GM12878 (cell line): ENCODE measurements around the gene CHD9. TPM values are rescaled to one million over a fixed set of nuclear protein-coding genes. Genes with fewer than 3 reads are reported as not detected.

Experiments
- ATAC-seq: fragments of 200-7000 bp; cut with Tn5 transposase; 3 replicates; pipeline ENCODE4 v1.9.1; 2020; ENCODE audit warnings: mild to moderate bottlenecking, moderate library complexity
- BruUV-seq: library from RNA; stranded (reverse); fragments of 400-500 nt; replicated peaks from 2 replicates; lab custom pipeline; 2021; lab: Mats Ljungman, UMichigan
- CTCF ChIA-PET: fragments of 300-600 bp; sonication (Branson Sonifier 250); formaldehyde crosslinking; extraction: SDS; loops from one replicate; lab custom pipeline; 2021; ENCODE audit warnings: inconsistent platforms; lab: Yijun Ruan, JAX
- POLR2A ChIA-PET: fragments of 350-600 bp; formaldehyde crosslinking; extraction: SDS; loops from one replicate; lab custom pipeline; 2021; ENCODE audit warnings: inconsistent platforms; lab: Charles Lee
- RAD21 ChIA-PET: fragments of 300-600 bp; sonication (Branson Sonifier 250); formaldehyde crosslinking; loops from one replicate; lab custom pipeline; 2023; ENCODE audit warnings: antibody characterized with exemption; ENCODE audit not compliant: unreplicated experiment; lab: Charles Lee
- SMC1A ChIA-PET: fragments of 300-600 bp; sonication (Branson Sonifier 250); formaldehyde crosslinking; loops from one replicate; lab custom pipeline; 2023; ENCODE audit not compliant: unreplicated experiment, uncharacterized antibody; lab: Charles Lee
- DNase-seq: peaks from one replicate; pipeline ENCODE4 v3.0.0-alpha.2; 2011; ENCODE audit warnings: low read depth, low spot score
- FAIRE-seq: peaks from 3 replicates; lab custom pipeline; 2011; peaks lifted over from hg19 to GRCh38; lab: Jason Lieb, UNC
- H2AFZ ChIP-seq: 2 replicates; pipeline ENCODE4 v1.6.0; 2011; ENCODE audit warnings: low read depth, low read length, control low read depth; ENCODE audit not compliant: control insufficient read depth
- H3K27ac ChIP-seq: 2 replicates; pipeline ENCODE4 v1.5.1; 2011; ENCODE audit warnings: control low read depth; ENCODE audit not compliant: control insufficient read depth, insufficient read depth
- H3K27me3 ChIP-seq, 2 experiments: replicated peaks in 1 of 2; 2 replicates each; pipeline versions ENCODE4 v1.6.0 to v1.6.1; 2011; ENCODE audit warnings: low read length in 1 of 2; ENCODE audit not compliant: control insufficient read depth in 2 of 2, insufficient read depth in 2 of 2
- H3K36me3 ChIP-seq, 2 experiments: 2 replicates each; pipeline ENCODE4 v1.5.1; 2011; ENCODE audit warnings: low read length in 1 of 2; ENCODE audit not compliant: control insufficient read depth in 2 of 2, insufficient read depth in 2 of 2
- H3K4me1 ChIP-seq: 2 replicates; pipeline ENCODE4 v1.6.1; 2011; ENCODE audit warnings: mild to moderate bottlenecking, low read length, moderate library complexity, mixed read lengths; ENCODE audit not compliant: control insufficient read depth, insufficient read depth
- H3K4me2 ChIP-seq: 2 replicates; pipeline ENCODE4 v1.6.0; 2011; ENCODE audit warnings: control low read depth; ENCODE audit not compliant: control insufficient read depth, insufficient read depth
- H3K4me3 ChIP-seq: fragments of 200-600 bp; sonication (generic); 2 replicates; pipeline ENCODE4 v1.5.1; 2016
- H3K79me2 ChIP-seq: 2 replicates; pipeline ENCODE4 v1.6.0; 2011; ENCODE audit warnings: low read length; ENCODE audit not compliant: control insufficient read depth, insufficient read depth
- H3K9ac ChIP-seq: 2 replicates; pipeline ENCODE4 v1.8.0; 2011; ENCODE audit warnings: low read length, control low read depth, mixed read lengths; ENCODE audit not compliant: control insufficient read depth, insufficient read depth
- H3K9me3 ChIP-seq: replicated peaks from 3 replicates; pipeline ENCODE4 v1.5.1; 2011; ENCODE audit warnings: mild to moderate bottlenecking, low read length; ENCODE audit not compliant: control insufficient read depth, insufficient read depth
- H4K20me1 ChIP-seq: 2 replicates; pipeline ENCODE4 v1.6.0; 2011; ENCODE audit not compliant: control insufficient read depth, insufficient read depth
- ATF3 ChIP-seq: IDR thresholded peaks from 2 replicates; pipeline ENCODE4 v1.6.1; 2011; ENCODE audit warnings: low read depth, mild to moderate bottlenecking, low read length, moderate library complexity, borderline replicate concordance; ENCODE audit errors: extremely low read depth
- BCLAF1 ChIP-seq: fragments of 450-650 bp; IDR thresholded peaks from 2 replicates; pipeline ENCODE4 v1.6.1; 2017; ENCODE audit warnings: antibody characterized with exemption, mild to moderate bottlenecking, moderate library complexity
- EP300 ChIP-seq, 2 experiments: fragments of 150-350 bp in 1 of 2; IDR thresholded peaks; 2 replicates each; pipeline ENCODE4 v1.6.1; 2011 to 2012; ENCODE audit warnings: low read depth in 2 of 2, low read length in 2 of 2, borderline replicate concordance in 1 of 2, improper control_type of control experiment in 1 of 2, inconsistent platforms in 1 of 2; ENCODE audit not compliant: control insufficient read depth in 1 of 2
- GABPA ChIP-seq: IDR thresholded peaks from 2 replicates; pipeline ENCODE4 v1.6.1; 2014; ENCODE audit warnings: antibody characterized with exemption, low read depth, mild to moderate bottlenecking, inconsistent platforms
- MTA3 ChIP-seq: IDR thresholded peaks from 2 replicates; pipeline ENCODE4 v1.6.1; 2012; ENCODE audit warnings: low read length, inconsistent platforms, borderline replicate concordance
- SMAD5 ChIP-seq: IDR thresholded peaks from 2 replicates; pipeline ENCODE4 v1.6.1; 2016; ENCODE audit warnings: antibody characterized with exemption, low read depth
- SMARCA5 ChIP-seq: fragments of 450-650 bp; IDR thresholded peaks from 2 replicates; pipeline ENCODE4 v1.6.1; 2017; ENCODE audit warnings: mild to moderate bottlenecking
- TARDBP ChIP-seq: IDR thresholded peaks from 2 replicates; pipeline ENCODE4 v1.6.1; 2016; ENCODE audit warnings: borderline replicate concordance
- WGBS: methylation state at CpG from one replicate; pipeline ENCODE4 v1.1.6; 2016; ENCODE audit warnings: low lambda C conversion rate; ENCODE audit not compliant: insufficient replicate concordance, insufficient coverage; ENCODE audit errors: missing lambda C conversion rate; 5-methylcytosine and 5-hydroxymethylcytosine counted together
- in situ Hi-C: fragments of 300-500 bp; cut with MboI; formaldehyde crosslinking; loops from 9 replicates; pipeline ENCODE4 v1.14.3; 2018; ENCODE audit warnings: mixed read lengths
- intact Hi-C: fragments of 100-400 bp; cut with micrococcal nuclease; formaldehyde crosslinking; loops from one replicate; pipeline ENCODE4 v1.14.2; 2022; ENCODE audit not compliant: unreplicated experiment
- polyA plus RNA-seq, 11 experiments: library from polyadenylated mRNA; depleted of rRNA in 4 of 11; unstranded in 6 of 11; stranded (reverse) in 5 of 11; fragments of >200 nt; fragmentation: Nextera tagmentation in 4 of 11; fragmentation: Illumina TruSeq in 1 of 11; extraction: Ambion mirVana in 4 of 11; extraction: Trizol in 1 of 11; gene quantifications; 1 replicate in 1 of 11; 2 replicates in 10 of 11; pipeline versions ENCODE4 v1.2.1 to v1.2.3, GENCODE V29; 2011 to 2016; ENCODE audit warnings: inconsistent platforms in 2 of 11, missing spikeins in 2 of 11, low read depth in 1 of 11
- total RNA-seq, 4 experiments: library from RNA; depleted of rRNA in 3 of 4; stranded (reverse); fragments of >200 nt in 3 of 4; fragmentation: Illumina TruSeq in 1 of 4; extraction: Trizol in 1 of 4; gene quantifications; 2 replicates each; pipeline versions ENCODE4 v1.2.1 to v1.2.3, GENCODE V29; 2013 to 2021

Gene CHD9
- total and polyA plus RNA-seq, 10 of the 15 experiments (the other 5 are each of a cell fraction or from before 2014, with no cell fraction given): 29.2 to 95.7 (median 54.3) TPM

GRCh38 chr16:53115773-53116172, 61.0 kb downstream of the CHD9 start:
- Histone ChIP-seq H3K4me3 (no peak overlapping the region), H3K36me3 (no peaks in the 10 kb centered on the region; a peak in 2 of 4 replicates), H2AFZ (no peak overlapping the region), H3K27ac (no peak overlapping the region), H3K79me2 (peaks cover 13% of the 10 kb centered on the region), H4K20me1 (no peaks in the 10 kb centered on the region), H3K4me1 (peaks cover 18% of the 10 kb centered on the region), H3K4me2 (no peak overlapping the region), H3K9me3 (no peaks in the 10 kb centered on the region; the same call in 2 of the 3 replicates), H3K9ac (no peak overlapping the region), H3K27me3 (no peaks in the 10 kb centered on the region)
- intact Hi-C loops (no loop called here), in situ Hi-C loops (no loop called here)
- WGBS: 99% methylated on average over 4 of the region's 4 CpGs
- DNase-seq (no peak), ATAC-seq (no peak), FAIRE-seq (no peak)
- ChIA-PET POLR2A (no interaction called here), RAD21 (interaction anchor here (0.9 kb wide), 1 partner anchor 16 kb away, joined by 3 read pairs; no protein-coding TSS in a partner anchor), SMC1A (interaction anchor here (1.1 to 1.6 kb wide), 3 partner anchors 10 to 16 kb away, joined by 4 to 5 read pairs (median 4); no protein-coding TSS in a partner anchor), CTCF (interaction anchor here (1.2 kb wide), 1 partner anchor 14 kb away, joined by 3 read pairs; no protein-coding TSS in a partner anchor)
- TF ChIP-seq MTA3: no peak
- no peak for TF ChIP-seq BCLAF1
- TF ChIP-seq SMARCA5: no peak
- no peak for TF ChIP-seq TARDBP
- TF ChIP-seq GABPA: no peak
- TF ChIP-seq SMAD5: no peak
- TF ChIP-seq ATF3: no peak
- no peak for TF ChIP-seq EP300 (IDR thresholded peaks at IDR 0.05; ENCODE audit: borderline replicate concordance in 1 of 2, control insufficient read depth in 1 of 2, low read depth in 2 of 2, low read length in 2 of 2)
- no TSS peak for BruUV-seq
